HCT116 (cell line): ENCODE results near the gene MT1X. TPM values are rescaled to one million over a fixed set of nuclear protein-coding genes. Genes with fewer than 3 reads are reported as not detected.

Experiments
- ATAC-seq: fragments of 200-7000 bp; cut with Tn5 transposase; 2 replicates; pipeline ENCODE4 v1.9.1; 2020; ENCODE audit warnings: mild to moderate bottlenecking, moderate library complexity
- BruUV-seq: library from RNA; stranded (reverse); fragments of 400-500 nt; replicated peaks from 2 replicates; lab custom pipeline; 2021; lab: Mats Ljungman, UMichigan
- CTCF ChIA-PET: fragments of 300-600 bp; sonication (Branson Sonifier 250); formaldehyde crosslinking; loops from one replicate; lab custom pipeline; 2021; ENCODE audit warnings: antibody characterized with exemption; lab: Charles Lee
- POLR2A ChIA-PET: fragments of 300-600, 350-600 bp; sonication (Branson Sonifier 250); formaldehyde crosslinking; loops from one replicate; lab custom pipeline; 2021; ENCODE audit warnings: antibody characterized with exemption; lab: Charles Lee
- RAD21 ChIA-PET, 2 experiments: fragments of 300-600 bp; sonication (Branson Sonifier 250); formaldehyde crosslinking; loops; one replicate each; lab custom pipeline; 2023; ENCODE audit warnings: low total read pairs in 2 of 2; ENCODE audit not compliant: uncharacterized antibody in 2 of 2, unreplicated experiment in 2 of 2, low non-redundant PET in 1 of 2; lab: Charles Lee
- DNase-seq: peaks from one replicate; pipeline ENCODE4 v3.0.0-alpha.2; 2010; ENCODE audit warnings: low read depth, low spot score
- H2AFZ ChIP-seq: fragments of 200-600 bp; shearing (Covaris generic), sonication (generic); 2 replicates; pipeline ENCODE4 v1.6.1; 2017; ENCODE audit warnings: low read depth, mixed run types, mixed read lengths, antibody characterized with exemption, low read length; ENCODE audit not compliant: poor library complexity, severe bottlenecking
- H3K27ac ChIP-seq: 2 replicates; pipeline ENCODE4 v1.5.1; 2012; ENCODE audit warnings: low read depth, low read length
- H3K27me3 ChIP-seq: fragments of 200-600 bp; sonication (generic); 2 replicates; pipeline ENCODE4 v1.6.1; 2016; ENCODE audit warnings: mixed run types, low read length, mixed read lengths; ENCODE audit not compliant: insufficient read depth
- H3K36me3 ChIP-seq, 2 experiments: fragments of 200-500 bp in 1 of 2; fragments of 200-600 bp in 1 of 2; sonication (Bioruptor generic) in 1 of 2; sonication (generic) in 1 of 2; 2 replicates each; pipeline versions ENCODE4 v1.5.1 to v1.6.1; 2014 to 2016; ENCODE audit warnings: low read length in 2 of 2, inconsistent platforms in 1 of 2, mixed read lengths in 1 of 2, mixed run types in 1 of 2; ENCODE audit not compliant: insufficient read depth in 2 of 2, control insufficient read depth in 1 of 2
- H3K4me1 ChIP-seq, 2 experiments: fragments of 200-600 bp in 1 of 2; sonication (generic) in 1 of 2; 2 replicates each; pipeline versions ENCODE4 v1.5.1 to v1.6.1; 2012 to 2017; ENCODE audit warnings: low read length in 2 of 2, inconsistent platforms in 1 of 2, mild to moderate bottlenecking in 1 of 2, mixed read lengths in 1 of 2, mixed run types in 1 of 2, moderate library complexity in 1 of 2; ENCODE audit not compliant: insufficient read depth in 2 of 2, control insufficient read depth in 1 of 2
- H3K4me2 ChIP-seq: fragments of 200-600 bp; sonication (generic); 2 replicates; pipeline ENCODE4 v1.6.1; 2017; ENCODE audit warnings: mixed run types, low read length, mixed read lengths
- H3K4me3 ChIP-seq, 2 experiments: fragments of 200-600 bp in 1 of 2; sonication (generic) in 1 of 2; replicated peaks in 1 of 2; 2 replicates each; pipeline ENCODE4 v1.5.1; 2011 to 2016; ENCODE audit warnings: low read length in 2 of 2, control low read depth in 1 of 2, low read depth in 1 of 2, mild to moderate bottlenecking in 1 of 2, mixed read lengths in 1 of 2, mixed run types in 1 of 2
- H3K79me2 ChIP-seq: fragments of 200-600 bp; sonication (generic); 2 replicates; pipeline ENCODE4 v1.6.1; 2017; ENCODE audit warnings: mild to moderate bottlenecking, mixed run types, low read length, moderate library complexity, mixed read lengths; ENCODE audit not compliant: insufficient read depth
- H3K9ac ChIP-seq: fragments of 200-600 bp; sonication (generic); 2 replicates; pipeline ENCODE4 v1.6.1; 2016; ENCODE audit warnings: low read length, mixed read lengths
- H3K9me2 ChIP-seq: fragments of 200-600 bp; sonication (generic), shearing (Covaris generic); 2 replicates; pipeline ENCODE4 v1.6.1; 2017; ENCODE audit warnings: mixed run types, mild to moderate bottlenecking, moderate library complexity; ENCODE audit not compliant: insufficient read depth
- H3K9me3 ChIP-seq, 2 experiments: fragments of 200-500 bp in 1 of 2; fragments of 200-600 bp in 1 of 2; sonication (Bioruptor generic) in 1 of 2; sonication (generic) in 1 of 2; 2 replicates each; pipeline ENCODE4 v1.6.1; 2014 to 2017; ENCODE audit warnings: low read length in 2 of 2, mixed read lengths in 2 of 2, inconsistent platforms in 1 of 2, low read depth in 1 of 2, mild to moderate bottlenecking in 1 of 2, mixed run types in 1 of 2, moderate library complexity in 1 of 2; ENCODE audit not compliant: control insufficient read depth in 1 of 2, insufficient read depth in 1 of 2
- H4K20me1 ChIP-seq: fragments of 200-600 bp; sonication (generic), shearing (Covaris generic); 2 replicates; pipeline ENCODE4 v1.6.1; 2017; ENCODE audit warnings: mixed run types, mild to moderate bottlenecking, moderate library complexity; ENCODE audit not compliant: insufficient read depth
- EGR1 ChIP-seq: IDR thresholded peaks from 2 replicates; pipeline ENCODE4 v1.6.1; 2012; ENCODE audit warnings: low read depth
- ELF1 ChIP-seq: IDR thresholded peaks from 2 replicates; pipeline ENCODE4 v1.6.1; 2012; ENCODE audit warnings: low read depth, borderline replicate concordance
- EZH2 ChIP-seq: fragments of 200-600 bp; sonication (generic); IDR thresholded peaks from 2 replicates; pipeline ENCODE4 v1.6.1; 2017; ENCODE audit warnings: antibody characterized with exemption, mixed run types
- JUND ChIP-seq: IDR thresholded peaks from 2 replicates; pipeline ENCODE4 v1.6.1; 2012
- POLR2A ChIP-seq: IDR thresholded peaks from 2 replicates; pipeline ENCODE4 v1.7.0; 2011; ENCODE audit warnings: borderline replicate concordance; ENCODE audit not compliant: insufficient read depth, insufficient read length; ENCODE audit errors: extremely low read depth
- RAD21 ChIP-seq: IDR thresholded peaks from 2 replicates; pipeline ENCODE4 v1.6.1; 2012; ENCODE audit warnings: low read depth, mild to moderate bottlenecking
- SP1 ChIP-seq: IDR thresholded peaks from 2 replicates; pipeline ENCODE4 v1.6.1; 2012; ENCODE audit warnings: low read depth
- SRF ChIP-seq: IDR thresholded peaks from 2 replicates; pipeline ENCODE4 v1.6.1; 2012; ENCODE audit warnings: low read depth
- ZFX ChIP-seq: fragments of 450-650 bp; IDR thresholded peaks from 2 replicates; pipeline ENCODE4 v1.6.1; 2017
- ZNF274 ChIP-seq: fragments of 200-500 bp; sonication (Bioruptor generic); IDR thresholded peaks from 2 replicates; pipeline ENCODE4 v1.6.1; 2014; ENCODE audit warnings: mild to moderate bottlenecking, low read depth, low read length, inconsistent platforms
- intact Hi-C: fragments of 100-400 bp; cut with micrococcal nuclease; formaldehyde crosslinking; loops from 2 replicates; pipeline ENCODE4 v1.10.0; 2022
- total RNA-seq: library from RNA; stranded (reverse); gene quantifications from one replicate; pipeline ENCODE4 v1.2.1, GENCODE V29; 2021; ENCODE audit not compliant: unreplicated experiment
- TF ChIP-seq, protein P1 (sequence below), 3 experiments: fragments of 200-600 bp in 1 of 3; sonication (generic) in 1 of 3; IDR thresholded peaks in 2 of 3; conservative IDR thresholded peaks in 1 of 3; 2 replicates each; pipeline ENCODE4 v1.5.1; 2012 to 2017; ENCODE audit warnings: low read depth in 2 of 3, low read length in 2 of 3, antibody characterized with exemption in 1 of 3, borderline replicate concordance in 1 of 3, control low read depth in 1 of 3, mild to moderate bottlenecking in 1 of 3, mixed read lengths in 1 of 3, mixed run types in 1 of 3, moderate library complexity in 1 of 3; ENCODE audit not compliant: insufficient read depth in 1 of 3

MT1X gene
- total RNA-seq, 1 experiment from 2014 or later = 50.2 TPM

GRCh38 chr16:56726283-56726682, 44.0 kb downstream of the MT1X start:
- Histone ChIP-seq H3K4me3 (no peak overlapping the region), H3K27me3 (no peaks in the 10 kb centered on the region), H2AFZ (no peak overlapping the region), H3K4me2 (no peak overlapping the region), H3K4me1 (peaks cover 6 to 13% of the 10 kb centered on the region in 2 experiments; a peak in 3 of 4 replicates), H3K79me2 (peaks cover 13% of the 10 kb centered on the region), H3K9me2 (no peaks in the 10 kb centered on the region), H3K36me3 (no peaks in the 10 kb centered on the region), H3K27ac (no peak overlapping the region), H3K9ac (no peak overlapping the region), H4K20me1 (no peaks in the 10 kb centered on the region), H3K9me3 (no peaks in the 10 kb centered on the region)
- DNase-seq = no peak
- no TSS peak for BruUV-seq
- no peak for ATAC-seq
- TF ChIP-seq EGR1 (no peak), ZNF274 (no peak), EZH2 (no peak), RAD21 (no peak), ZFX (no peak), ELF1 (no peak), JUND (no peak), SRF (no peak), POLR2A (no peak), SP1 (no peak)
- TF ChIP-seq, protein P1, sequence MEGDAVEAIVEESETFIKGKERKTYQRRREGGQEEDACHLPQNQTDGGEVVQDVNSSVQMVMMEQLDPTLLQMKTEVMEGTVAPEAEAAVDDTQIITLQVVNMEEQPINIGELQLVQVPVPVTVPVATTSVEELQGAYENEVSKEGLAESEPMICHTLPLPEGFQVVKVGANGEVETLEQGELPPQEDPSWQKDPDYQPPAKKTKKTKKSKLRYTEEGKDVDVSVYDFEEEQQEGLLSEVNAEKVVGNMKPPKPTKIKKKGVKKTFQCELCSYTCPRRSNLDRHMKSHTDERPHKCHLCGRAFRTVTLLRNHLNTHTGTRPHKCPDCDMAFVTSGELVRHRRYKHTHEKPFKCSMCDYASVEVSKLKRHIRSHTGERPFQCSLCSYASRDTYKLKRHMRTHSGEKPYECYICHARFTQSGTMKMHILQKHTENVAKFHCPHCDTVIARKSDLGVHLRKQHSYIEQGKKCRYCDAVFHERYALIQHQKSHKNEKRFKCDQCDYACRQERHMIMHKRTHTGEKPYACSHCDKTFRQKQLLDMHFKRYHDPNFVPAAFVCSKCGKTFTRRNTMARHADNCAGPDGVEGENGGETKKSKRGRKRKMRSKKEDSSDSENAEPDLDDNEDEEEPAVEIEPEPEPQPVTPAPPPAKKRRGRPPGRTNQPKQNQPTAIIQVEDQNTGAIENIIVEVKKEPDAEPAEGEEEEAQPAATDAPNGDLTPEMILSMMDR (IDR thresholded peaks at IDR 0.05 in 2 of 3, conservative IDR thresholded peaks at IDR 0.05 in 1 of 3; ENCODE audit: borderline replicate concordance in 1 of 3, insufficient read depth in 1 of 3, low read depth in 2 of 3, low read length in 2 of 3) = no peak
- POLR2A ChIA-PET = no interaction called here
- CTCF ChIA-PET = no interaction called here
- intact Hi-C loops = no loop called here
- RAD21 ChIA-PET = no interaction called here
